ENCODE measurements around the gene GOSR1. TPM values are rescaled to one million over a fixed set of nuclear protein-coding genes. Genes with fewer than 3 reads are reported as not detected.

The GOSR1 gene
- total and polyA plus RNA-seq, 2 donors (not counting 1 experiment from before 2014, with no cell fraction given): 19.1 to 66.6 TPM

DNA sequence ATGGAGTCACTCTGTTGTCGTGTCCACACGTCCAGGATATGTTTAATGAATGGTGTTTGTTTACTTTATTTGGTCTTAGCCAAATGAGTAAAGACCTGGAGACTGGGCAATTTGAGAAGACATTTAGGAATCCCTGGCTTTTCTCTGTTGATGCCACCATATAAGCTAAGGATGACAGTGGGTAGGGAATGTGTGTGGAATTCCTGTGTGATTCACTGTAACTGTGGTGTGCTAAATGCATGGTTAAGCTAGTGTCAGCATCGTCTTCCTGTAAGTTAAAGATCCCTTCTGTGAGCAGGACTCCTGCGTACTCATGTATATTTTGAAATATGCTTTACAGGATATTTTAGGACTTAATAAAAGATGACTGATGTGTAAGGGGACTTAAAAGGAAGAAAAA is 26.4 kb downstream of the GOSR1 start:
- no peaks in the 10 kb centered on the region for H3K9me3 Mint-ChIP-seq (ENCODE audit: insufficient read depth)
- POLR2A ChIA-PET: no interaction called here
- H3K4me3 ChIP-seq (ENCODE audit: control extremely low read depth in 1 of 5, extremely low read depth in 1 of 5, insufficient read depth in 1 of 5, low read depth in 2 of 5, low read length in 4 of 5): no peak overlapping the region
- H3K4me2 ChIP-seq (replicated peaks; ENCODE audit: low read depth, low read length, poor library complexity, severe bottlenecking): no peak overlapping the region
- no peaks in the 10 kb centered on the region for H3K4me1 ChIP-seq (ENCODE audit: control insufficient read depth in 2 of 2, insufficient read depth in 2 of 2, low read length in 2 of 2)
- H3K27me3 ChIP-seq (replicated peaks in 1 of 4; ENCODE audit: control extremely low read depth in 1 of 4, control insufficient read depth in 3 of 4, insufficient read depth in 4 of 4, low read length in 3 of 4): no peaks in the 10 kb centered on the region
- peaks cover 5% of the 10 kb centered on the region for H3K4me1 Mint-ChIP-seq
- H3K4me3 Mint-ChIP-seq: no peak overlapping the region
- TF ChIP-seq, protein P1, sequence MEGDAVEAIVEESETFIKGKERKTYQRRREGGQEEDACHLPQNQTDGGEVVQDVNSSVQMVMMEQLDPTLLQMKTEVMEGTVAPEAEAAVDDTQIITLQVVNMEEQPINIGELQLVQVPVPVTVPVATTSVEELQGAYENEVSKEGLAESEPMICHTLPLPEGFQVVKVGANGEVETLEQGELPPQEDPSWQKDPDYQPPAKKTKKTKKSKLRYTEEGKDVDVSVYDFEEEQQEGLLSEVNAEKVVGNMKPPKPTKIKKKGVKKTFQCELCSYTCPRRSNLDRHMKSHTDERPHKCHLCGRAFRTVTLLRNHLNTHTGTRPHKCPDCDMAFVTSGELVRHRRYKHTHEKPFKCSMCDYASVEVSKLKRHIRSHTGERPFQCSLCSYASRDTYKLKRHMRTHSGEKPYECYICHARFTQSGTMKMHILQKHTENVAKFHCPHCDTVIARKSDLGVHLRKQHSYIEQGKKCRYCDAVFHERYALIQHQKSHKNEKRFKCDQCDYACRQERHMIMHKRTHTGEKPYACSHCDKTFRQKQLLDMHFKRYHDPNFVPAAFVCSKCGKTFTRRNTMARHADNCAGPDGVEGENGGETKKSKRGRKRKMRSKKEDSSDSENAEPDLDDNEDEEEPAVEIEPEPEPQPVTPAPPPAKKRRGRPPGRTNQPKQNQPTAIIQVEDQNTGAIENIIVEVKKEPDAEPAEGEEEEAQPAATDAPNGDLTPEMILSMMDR (IDR thresholded peaks at IDR 0.05): no peak
- TF ChIP-seq EZH2 (IDR thresholded peaks at IDR 0.05; ENCODE audit: borderline replicate concordance, insufficient read depth, low read depth, low read length, poor library complexity, severe bottlenecking): no peak
- H3K79me2 ChIP-seq (ENCODE audit: control insufficient read depth, insufficient read depth, low read length): peaks cover 9% of the 10 kb centered on the region
- no peak overlapping the region for H3K27ac ChIP-seq (ENCODE audit: low read length in 2 of 2)
- DNase-seq (no peak), ATAC-seq (ENCODE audit: low read depth) (no peak)
- H4K20me1 ChIP-seq (ENCODE audit: control insufficient read depth, insufficient read depth, low read length, poor library complexity, severe bottlenecking): no peaks in the 10 kb centered on the region
- H3K9me3 ChIP-seq (ENCODE audit: control extremely low read depth in 1 of 3, control insufficient read depth in 2 of 3, insufficient read depth in 1 of 3, low read length in 2 of 3): no peaks in the 10 kb centered on the region
- CTCF ChIA-PET: interaction anchor here (0.7 kb wide), 1 partner anchor 1009 kb away, joined by 3 read pairs; no protein-coding TSS in a partner anchor
- no peak overlapping the region for H2AFZ ChIP-seq (ENCODE audit: insufficient read depth, low read depth, low read length, poor library complexity, severe bottlenecking)
- intact Hi-C loops (cut with micrococcal nuclease): no loop called here
- no peak overlapping the region for H3K27ac Mint-ChIP-seq
- no peaks in the 10 kb centered on the region for H3K27me3 Mint-ChIP-seq
- H3K36me3 ChIP-seq (replicated peaks in 1 of 2; ENCODE audit: control extremely low read depth in 1 of 2, control insufficient read depth in 1 of 2, extremely low read depth in 1 of 2, insufficient read depth in 2 of 2, low read length in 1 of 2): peaks cover 8 to 42% of the 10 kb centered on the region in 2 experiments
- no peak overlapping the region for H3K9ac ChIP-seq (ENCODE audit: low read length)
- 93% methylated on average over 3 of the region's 4 CpGs for WGBS (ENCODE audit: insufficient coverage)

DNA sequence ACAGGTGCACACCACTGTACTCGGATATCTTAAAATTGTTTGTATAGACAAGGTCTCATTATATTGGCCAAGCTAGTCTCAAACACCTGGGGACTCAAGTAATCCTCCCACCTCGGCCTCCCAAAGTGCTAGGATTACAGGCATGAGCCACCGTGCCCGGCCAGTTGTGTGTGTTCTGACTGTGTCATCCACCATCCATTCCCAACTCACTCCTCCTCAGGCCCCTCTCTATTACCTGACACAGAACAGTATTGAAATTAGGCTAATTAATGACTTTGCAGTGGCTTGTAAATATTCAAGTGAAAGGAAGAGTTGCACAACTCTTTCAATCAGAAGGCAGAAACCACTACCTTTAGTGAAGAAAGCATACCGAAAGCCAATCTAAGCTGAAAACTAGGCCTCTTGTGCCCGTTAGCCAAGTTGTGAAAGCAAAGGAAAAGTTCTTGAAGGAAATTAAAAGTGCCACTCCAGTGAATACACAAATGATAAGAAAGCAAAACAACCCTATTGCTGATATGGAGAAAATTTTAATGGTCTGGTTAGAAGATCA is 28.7 kb downstream of the GOSR1 start:
- ATAC-seq (ENCODE audit: low read depth) (no peak), DNase-seq (no peak)
- 100% methylated on average over 1 of the region's 6 CpGs for WGBS (ENCODE audit: insufficient coverage)
- peaks cover 6 to 31% of the 10 kb centered on the region in 2 experiments for H3K36me3 ChIP-seq (replicated peaks in 1 of 2; ENCODE audit: control extremely low read depth in 1 of 2, control insufficient read depth in 1 of 2, extremely low read depth in 1 of 2, insufficient read depth in 2 of 2, low read length in 1 of 2)
- no peak overlapping the region for H3K4me2 ChIP-seq (replicated peaks; ENCODE audit: low read depth, low read length, poor library complexity, severe bottlenecking)
- no peak overlapping the region for H3K4me3 Mint-ChIP-seq
- H3K27me3 Mint-ChIP-seq: no peaks in the 10 kb centered on the region
- CTCF ChIA-PET: no interaction called here
- no peaks in the 10 kb centered on the region for H3K9me3 ChIP-seq (ENCODE audit: control extremely low read depth in 1 of 3, control insufficient read depth in 2 of 3, insufficient read depth in 1 of 3, low read length in 2 of 3)
- no peak overlapping the region for H3K27ac ChIP-seq (ENCODE audit: low read length in 2 of 2)
- H2AFZ ChIP-seq (ENCODE audit: insufficient read depth, low read depth, low read length, poor library complexity, severe bottlenecking): no peak overlapping the region
- H3K27me3 ChIP-seq (replicated peaks in 1 of 4; ENCODE audit: control extremely low read depth in 1 of 4, control insufficient read depth in 3 of 4, insufficient read depth in 4 of 4, low read length in 3 of 4): no peaks in the 10 kb centered on the region
- H3K4me1 Mint-ChIP-seq: peaks cover 4% of the 10 kb centered on the region
- intact Hi-C loops (cut with micrococcal nuclease): no loop called here
- H3K9ac ChIP-seq (ENCODE audit: low read length): no peak overlapping the region
- POLR2A ChIA-PET: no interaction called here
- no peaks in the 10 kb centered on the region for H3K9me3 Mint-ChIP-seq (ENCODE audit: insufficient read depth)
- H3K79me2 ChIP-seq (ENCODE audit: control insufficient read depth, insufficient read depth, low read length): peaks cover 9% of the 10 kb centered on the region
- H3K4me3 ChIP-seq (ENCODE audit: control extremely low read depth in 1 of 5, extremely low read depth in 1 of 5, insufficient read depth in 1 of 5, low read depth in 2 of 5, low read length in 4 of 5): no peak overlapping the region
- H3K27ac Mint-ChIP-seq: no peak overlapping the region
- H4K20me1 ChIP-seq (ENCODE audit: control insufficient read depth, insufficient read depth, low read length, poor library complexity, severe bottlenecking): no peaks in the 10 kb centered on the region
- TF ChIP-seq, protein P1 (IDR thresholded peaks at IDR 0.05): no peak
- TF ChIP-seq EZH2 (IDR thresholded peaks at IDR 0.05; ENCODE audit: borderline replicate concordance, insufficient read depth, low read depth, low read length, poor library complexity, severe bottlenecking): no peak
- no peaks in the 10 kb centered on the region for H3K4me1 ChIP-seq (ENCODE audit: control insufficient read depth in 2 of 2, insufficient read depth in 2 of 2, low read length in 2 of 2)
